GM20000 (cell line): ENCODE results near the gene CPLX3.

Source experiments
- DNase-seq: peaks from one replicate; pipeline ENCODE4 v3.0.0; 2012; ENCODE audit warnings: low spot score
- TF ChIP-seq, protein P1 (sequence below): IDR thresholded peaks from 2 replicates; pipeline ENCODE4 v1.5.1; 2012; ENCODE audit warnings: mild to moderate bottlenecking, control low read depth; ENCODE audit errors: extremely low read depth, missing control alignments

CPLX3 gene

DNA sequence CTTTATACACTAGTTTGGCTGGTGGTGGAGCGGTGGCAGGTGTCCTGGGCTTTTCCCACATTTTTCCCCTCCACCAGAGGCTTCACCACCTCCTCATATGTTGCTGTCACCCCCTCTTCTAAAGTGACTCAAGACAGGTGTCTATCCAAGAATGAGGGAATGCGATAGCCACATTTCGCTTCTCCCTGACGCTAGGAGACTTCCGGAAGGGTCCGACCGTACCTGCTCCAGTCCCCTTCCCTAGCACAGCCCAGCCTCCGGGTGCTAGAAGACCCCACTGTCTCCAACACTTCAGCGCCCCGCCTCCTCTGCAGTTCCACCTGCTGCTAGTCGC, 46.2 kb downstream of the CPLX3 start:
- no peak for DNase-seq
- TF ChIP-seq, protein P1, sequence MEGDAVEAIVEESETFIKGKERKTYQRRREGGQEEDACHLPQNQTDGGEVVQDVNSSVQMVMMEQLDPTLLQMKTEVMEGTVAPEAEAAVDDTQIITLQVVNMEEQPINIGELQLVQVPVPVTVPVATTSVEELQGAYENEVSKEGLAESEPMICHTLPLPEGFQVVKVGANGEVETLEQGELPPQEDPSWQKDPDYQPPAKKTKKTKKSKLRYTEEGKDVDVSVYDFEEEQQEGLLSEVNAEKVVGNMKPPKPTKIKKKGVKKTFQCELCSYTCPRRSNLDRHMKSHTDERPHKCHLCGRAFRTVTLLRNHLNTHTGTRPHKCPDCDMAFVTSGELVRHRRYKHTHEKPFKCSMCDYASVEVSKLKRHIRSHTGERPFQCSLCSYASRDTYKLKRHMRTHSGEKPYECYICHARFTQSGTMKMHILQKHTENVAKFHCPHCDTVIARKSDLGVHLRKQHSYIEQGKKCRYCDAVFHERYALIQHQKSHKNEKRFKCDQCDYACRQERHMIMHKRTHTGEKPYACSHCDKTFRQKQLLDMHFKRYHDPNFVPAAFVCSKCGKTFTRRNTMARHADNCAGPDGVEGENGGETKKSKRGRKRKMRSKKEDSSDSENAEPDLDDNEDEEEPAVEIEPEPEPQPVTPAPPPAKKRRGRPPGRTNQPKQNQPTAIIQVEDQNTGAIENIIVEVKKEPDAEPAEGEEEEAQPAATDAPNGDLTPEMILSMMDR, result no peak

DNA sequence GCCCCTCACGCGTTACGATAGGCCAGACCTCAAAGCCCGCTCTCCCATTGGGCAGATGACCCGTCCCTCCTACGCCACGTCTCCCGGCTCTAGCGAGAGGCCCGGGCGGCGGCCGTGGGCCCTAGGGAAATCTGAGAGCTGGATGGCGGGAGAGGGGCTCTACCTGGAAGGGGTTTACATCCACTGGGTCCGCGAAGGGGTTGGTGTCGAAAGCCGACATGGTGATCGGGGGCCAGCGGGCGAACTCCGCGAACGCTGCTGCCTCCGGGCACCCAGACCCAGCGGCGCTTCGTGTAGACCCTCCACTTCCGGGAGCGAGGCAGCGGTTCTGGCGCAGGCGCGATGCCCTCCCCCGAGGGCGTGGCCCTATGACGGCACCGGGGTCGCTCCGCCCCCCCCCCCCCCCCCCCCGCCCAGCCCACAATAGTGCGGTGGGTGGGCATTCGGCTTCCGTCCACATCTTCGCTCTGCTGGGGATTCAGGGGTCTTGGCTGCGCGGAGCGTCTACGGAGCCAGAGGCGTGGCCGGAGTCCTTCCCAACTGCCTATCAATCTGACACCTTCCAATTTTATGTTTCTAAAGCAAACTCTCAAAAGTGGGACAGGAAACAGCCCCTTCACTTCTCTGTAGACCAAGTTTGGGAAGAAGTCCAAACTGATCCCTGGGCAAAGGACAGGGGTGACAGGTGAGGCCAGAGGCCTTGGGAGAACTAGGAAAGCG, 46.8 kb downstream of the CPLX3 start, which contains the start of gene SCAMP2:
Gene SCAMP2 (minus strand): TSS at position 330 of the 720 bp plus-strand sequence. CDS start 110 bp downstream, at position 220.
- TF ChIP-seq, protein P1, result no peak
- DNase-seq, result peak; percentile 98

DNA sequence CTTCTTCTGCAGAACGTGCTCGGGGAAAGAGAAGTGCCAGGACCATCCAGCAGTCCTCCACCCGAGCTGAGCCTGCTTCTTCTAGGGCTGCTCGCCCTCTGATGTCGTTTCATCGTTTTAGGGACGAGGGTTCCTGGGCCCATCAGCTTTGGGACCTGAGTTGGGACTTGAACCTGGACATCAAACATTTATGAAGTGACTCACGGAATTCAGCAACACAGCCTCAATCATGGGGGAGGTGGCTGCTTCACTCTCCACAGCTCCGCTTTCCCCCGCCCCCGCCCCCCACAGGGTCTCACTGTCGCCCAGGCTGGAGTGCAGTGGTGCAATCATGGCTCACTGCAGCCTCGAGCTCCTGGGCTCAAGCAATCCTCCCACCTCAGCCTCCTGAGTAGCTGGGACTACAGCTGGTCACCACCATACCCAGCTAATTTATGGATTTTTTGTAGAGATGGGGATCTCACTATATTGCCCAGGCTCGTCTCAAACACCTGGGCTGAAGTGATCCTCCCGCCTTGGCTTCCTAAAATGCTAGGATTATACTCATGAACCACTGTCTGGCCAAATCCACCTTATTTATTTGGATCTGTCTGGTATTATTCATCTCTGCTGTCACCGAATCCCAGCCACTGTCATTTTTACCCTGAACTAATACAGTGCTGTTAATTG, 47.5 kb downstream of the CPLX3 start:
- no peak for DNase-seq
- TF ChIP-seq, protein P1, result no peak

DNA sequence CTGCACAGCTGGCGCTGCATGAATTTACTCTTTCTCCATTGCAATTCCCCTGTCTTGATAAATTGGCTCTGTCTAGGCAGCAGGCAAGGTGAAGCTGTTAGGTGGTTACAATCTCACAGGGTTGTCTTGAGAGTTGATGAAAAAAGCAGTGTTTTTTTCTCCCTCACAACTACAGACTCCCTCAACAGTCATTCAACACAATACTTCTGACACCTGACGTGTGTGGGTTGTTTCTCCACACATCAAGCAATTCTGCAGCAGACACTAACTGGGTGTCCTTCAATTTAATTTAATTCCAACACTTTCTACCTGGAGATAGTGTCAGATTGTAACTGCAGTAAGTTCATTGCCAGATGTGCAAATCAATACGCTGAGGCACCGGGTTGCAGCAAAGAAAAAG, 51.8 kb downstream of the CPLX3 start:
- no peak for DNase-seq
- TF ChIP-seq, protein P1, result no peak
